Activated naive CD8-positive, alpha-beta T cell treated with anti-CD3 and anti-CD28 coated beads, Interleukin-2, amount 50 U/mL, for 16 hours (primary cell): ENCODE results near the gene VAC14.
A peak's percentile ranks its signal among the peaks of the same experiment; 100 is the strongest.

Experiments used
- DNase-seq: peaks from one replicate; pipeline ENCODE4 v3.0.0-alpha.2; 2020; ENCODE audit warnings: low read depth, low spot score

The VAC14 gene

DNA sequence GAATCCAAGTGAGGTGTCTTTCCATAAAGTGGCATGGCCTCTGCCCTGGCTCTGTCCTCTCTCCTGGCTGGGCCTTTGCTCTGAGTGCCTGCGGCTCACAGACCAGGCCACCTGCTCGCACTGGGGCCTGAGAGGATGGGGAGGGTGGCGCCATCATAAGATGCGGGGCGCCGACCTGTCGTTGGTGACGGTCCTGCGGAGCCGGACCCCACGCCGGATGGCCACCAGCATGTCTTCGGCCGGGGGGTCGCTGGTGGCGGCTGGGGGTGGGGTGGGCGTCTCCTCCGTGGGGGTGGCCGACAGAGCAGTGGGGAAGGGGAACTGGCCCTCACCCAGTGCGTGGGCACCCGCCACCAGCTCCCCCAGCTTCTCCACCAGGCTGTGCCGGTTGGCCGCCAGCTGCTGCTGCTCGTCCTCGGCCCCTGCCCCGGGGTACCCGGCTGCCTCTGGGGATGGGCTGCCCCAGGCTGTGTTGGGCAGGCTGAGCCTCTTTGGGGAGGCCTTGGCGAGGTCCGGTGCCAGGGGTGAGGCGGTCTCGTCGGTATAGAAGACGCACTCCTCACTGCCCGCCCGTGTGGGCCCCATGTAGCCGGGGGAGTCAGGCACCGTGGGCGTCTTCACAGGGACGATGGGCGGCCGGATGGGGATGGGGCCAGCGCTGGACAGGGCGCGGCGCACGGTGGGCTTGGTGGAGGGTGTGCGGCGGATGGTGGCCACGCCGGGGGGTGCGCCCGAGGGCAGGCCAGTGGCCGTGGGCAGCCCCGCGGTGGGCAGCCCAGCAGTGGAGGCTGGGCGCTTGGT, 137.2 kb downstream of the VAC14 start:
- DNase-seq, result no peak

- DNase-seq, result no peak
Observed at GRCh38 chr16:70662991-70663523, 137.9 kb downstream of the VAC14 start.

DNA sequence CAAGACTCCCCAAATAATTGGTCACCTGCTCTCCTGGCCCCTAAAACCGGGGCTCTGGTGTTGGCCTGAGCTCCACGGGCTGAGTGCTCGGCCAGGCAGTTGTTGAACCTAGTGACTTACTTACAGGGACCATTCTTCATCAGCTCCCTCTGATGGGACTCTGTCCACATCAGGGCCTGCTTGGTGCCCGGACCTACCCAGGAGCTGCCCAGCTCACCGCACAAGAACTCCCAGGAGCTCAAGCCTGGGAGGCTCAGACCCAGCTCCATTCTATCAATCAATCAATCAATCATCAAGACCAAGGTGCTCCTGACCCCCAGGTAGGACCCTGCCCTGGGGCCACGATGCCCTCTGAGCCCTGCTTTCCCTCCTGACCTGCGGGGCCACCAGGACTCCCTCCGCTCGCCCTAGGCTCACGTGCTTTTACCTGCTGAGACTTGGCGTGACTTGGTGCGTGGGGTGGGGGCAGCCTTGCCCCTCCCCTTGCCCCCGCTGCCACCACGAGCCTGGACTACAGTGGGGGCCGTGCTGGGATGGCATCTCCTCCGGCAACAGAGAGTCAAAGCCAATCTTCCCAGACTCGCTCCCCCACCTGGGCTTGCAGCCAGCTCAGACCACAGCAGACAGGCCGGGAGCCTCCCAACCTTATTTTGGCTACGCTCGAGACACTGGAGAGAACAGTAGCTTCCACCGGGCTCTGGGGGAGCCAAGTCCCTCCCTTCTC, 138.9 kb downstream of the VAC14 start:
- DNase-seq, result no peak

DNA sequence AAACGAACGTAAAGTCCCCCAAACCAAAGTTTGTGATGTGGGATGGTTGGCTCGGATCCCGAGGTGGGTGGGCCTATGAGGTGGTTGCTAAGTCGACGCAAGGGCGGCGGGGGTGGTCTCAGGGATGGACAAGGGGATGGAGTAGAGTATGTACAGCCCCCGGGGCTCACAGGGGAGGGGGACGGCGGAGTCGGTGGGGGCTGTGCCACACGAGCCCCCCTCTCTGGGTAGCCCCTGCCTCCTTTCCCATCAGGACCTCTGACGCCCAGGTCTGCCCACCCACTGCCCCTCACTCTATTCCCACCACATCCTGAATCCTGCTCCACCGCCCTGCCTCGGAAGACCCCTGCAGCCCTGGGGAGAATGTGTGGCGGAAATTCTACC, 139.4 kb downstream of the VAC14 start:
- no peak for DNase-seq

DNA sequence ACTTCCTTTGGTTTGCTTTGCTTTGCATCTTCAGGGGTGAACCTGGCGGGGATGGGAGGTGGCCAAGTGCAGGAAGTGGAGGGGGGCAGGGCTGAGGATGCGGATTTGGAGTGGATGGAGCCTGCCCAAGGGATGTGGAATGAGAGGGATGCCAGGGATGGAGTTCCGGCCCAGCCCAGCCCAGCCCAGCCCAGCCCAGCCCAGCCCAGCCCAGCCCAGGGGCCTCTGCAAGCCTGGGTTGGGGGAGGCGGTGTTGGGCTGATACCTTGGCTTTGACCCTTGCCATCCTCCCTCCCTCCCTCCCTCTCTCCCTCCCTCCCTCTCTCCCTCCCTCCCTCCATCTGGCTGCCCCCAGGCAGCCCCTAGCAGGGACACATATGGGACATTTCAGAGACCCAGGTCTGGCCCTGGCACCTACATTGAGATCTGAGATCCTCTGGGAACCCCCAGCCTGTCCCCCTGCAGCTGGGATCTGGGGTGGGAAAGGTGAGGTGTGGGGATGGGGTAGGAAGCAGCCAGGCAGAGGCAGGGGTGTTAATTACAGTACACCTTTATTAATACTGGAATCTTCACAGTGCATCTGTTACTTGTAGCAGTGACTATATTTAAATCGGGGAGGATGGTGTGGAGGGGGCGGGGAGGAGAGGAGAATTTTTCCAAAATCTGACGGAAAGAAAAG, 140.1 kb downstream of the VAC14 start:
- DNase-seq, result no peak

- no peak for DNase-seq
Observed at GRCh38 chr16:70659953-70660671, 140.8 kb downstream of the VAC14 start.

GRCh38 chr16:70659546-70659945, 141.4 kb downstream of the VAC14 start:
- DNase-seq, result no peak

DNA sequence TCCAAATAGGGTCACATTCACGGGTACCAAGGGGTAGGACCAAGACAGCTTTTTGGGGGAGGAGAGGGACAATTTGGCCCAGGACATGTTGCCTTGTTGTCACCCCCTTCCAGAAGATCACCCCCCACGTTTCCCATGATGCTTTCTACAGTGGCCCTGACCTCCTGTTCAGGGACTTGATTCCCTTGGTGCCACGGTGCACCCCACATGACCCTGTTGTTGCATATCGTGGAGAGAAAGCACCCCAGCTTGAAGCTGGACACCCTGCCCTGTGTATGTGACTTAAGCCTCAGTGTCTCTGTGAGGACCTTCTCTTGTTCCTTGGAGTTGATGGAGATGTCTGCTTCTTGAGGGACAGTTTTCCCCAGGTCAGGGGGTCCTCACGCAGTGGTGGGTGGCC, 142.0 kb downstream of the VAC14 start:
- DNase-seq, result no peak

DNA sequence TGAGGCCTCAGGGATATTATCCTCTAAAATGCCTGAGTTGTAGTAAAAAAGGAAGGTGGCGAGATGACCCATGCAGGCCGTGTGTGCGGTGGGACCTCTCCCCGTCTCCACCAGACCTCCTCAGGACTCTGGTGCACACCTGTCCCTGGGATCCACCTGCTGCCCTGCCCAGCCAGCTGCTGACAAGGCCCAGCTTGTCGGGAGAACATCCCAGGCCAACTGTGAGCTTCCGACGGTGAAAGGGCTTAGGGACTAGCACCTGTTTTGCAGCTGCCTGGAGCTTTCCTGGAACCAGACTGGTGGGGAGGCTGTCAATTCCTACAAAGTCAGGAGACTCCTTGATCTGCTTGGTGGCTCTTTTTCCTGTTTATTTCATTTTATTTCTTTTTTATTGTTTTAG, 143.0 kb downstream of the VAC14 start:
- no peak for DNase-seq

- no peak for DNase-seq
Observed at GRCh38 chr16:70656712-70657263, 144.2 kb downstream of the VAC14 start.

- DNase-seq, result no peak
Observed at GRCh38 chr16:70656065-70656711, 144.8 kb downstream of the VAC14 start.

GRCh38 chr16:70653809-70654771, 146.9 kb downstream of the VAC14 start:
- peak; percentile 65 for DNase-seq

DNA sequence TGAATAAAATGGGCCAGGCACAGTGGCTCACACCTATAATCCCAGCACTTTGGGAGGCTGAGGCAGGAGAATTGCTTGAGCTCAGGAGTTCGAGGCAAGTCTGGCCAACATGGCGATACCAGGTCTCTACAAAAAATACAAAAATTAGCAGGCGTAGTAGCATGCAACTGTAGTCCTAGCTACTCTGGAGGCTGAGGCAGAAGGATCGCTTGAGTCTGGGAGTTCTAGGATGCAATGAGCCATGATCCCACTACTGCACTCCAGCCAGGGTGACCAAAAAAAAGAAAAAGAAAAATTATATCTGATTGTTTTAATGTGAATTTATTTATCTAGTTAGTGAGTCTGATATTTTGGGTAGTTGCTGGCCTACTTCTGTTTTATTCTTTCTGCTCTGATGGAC, 147.6 kb downstream of the VAC14 start:
- DNase-seq, result no peak

DNA sequence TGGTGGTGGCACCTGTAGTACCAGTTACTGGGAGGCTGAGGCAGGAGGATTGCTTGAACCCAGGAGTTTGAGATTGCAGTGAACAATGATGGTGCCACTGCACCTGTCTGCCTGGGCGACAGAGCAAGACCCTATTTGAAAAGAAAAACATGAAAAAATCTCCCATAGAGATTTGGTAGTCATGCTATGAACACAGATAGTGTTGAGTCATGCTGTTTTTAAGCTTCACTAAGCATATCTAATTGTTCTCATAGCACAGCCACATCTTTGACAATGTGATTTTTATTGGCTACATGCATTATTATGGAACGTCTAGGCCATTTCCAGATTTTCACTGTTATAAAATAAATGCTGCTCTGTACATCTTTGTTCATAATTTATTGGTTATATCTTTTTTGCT, 148.6 kb downstream of the VAC14 start:
- no peak for DNase-seq

DNA sequence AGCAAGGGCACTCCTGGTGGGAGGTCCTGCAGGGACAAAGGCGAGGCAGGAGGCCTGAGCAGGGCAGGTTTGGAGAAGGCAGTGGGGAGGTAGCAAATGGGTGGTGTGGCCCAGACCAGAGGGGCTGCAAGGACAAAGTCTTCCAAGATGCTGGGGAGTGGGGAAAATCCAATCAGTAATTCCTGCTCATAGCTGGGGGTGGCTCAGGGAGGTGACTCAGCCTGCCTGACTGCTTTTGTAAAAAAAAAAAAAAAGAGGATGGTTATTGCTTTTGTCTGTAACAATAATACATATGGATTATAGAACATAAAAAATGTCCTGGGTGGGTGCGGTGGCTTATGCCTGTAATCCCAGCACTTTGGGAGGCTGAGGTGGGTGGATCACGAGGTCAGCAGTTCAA, 149.4 kb downstream of the VAC14 start:
- no peak for DNase-seq

GRCh38 chr16:70650216-70650615, 150.7 kb downstream of the VAC14 start:
- no peak for DNase-seq

DNA sequence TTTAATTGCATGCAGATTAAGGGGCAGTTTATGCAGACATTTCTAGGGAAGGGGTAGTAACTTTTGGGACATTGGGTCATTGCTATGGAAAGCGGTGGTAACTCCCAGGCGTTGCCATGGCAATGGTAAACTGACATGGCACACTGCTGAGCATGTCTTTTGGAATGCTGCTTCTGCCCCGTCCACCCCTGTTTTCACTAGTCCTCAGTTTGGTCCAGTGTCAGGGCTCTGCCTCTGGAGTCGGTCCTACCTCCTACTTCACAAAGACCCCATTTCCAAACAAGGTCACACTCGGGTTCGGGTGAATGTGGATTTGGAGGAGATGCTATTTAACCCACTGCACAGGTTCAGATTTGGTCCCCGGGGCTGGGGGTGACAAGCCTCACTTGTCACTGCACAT, 151.7 kb downstream of the VAC14 start:
- no peak for DNase-seq

- no peak for DNase-seq
Observed at GRCh38 chr16:70648606-70649005, 152.4 kb downstream of the VAC14 start.

- no peak for DNase-seq
Observed at GRCh38 chr16:70647441-70648359, 153.3 kb downstream of the VAC14 start.
